GM12878 (cell line): Measurements from ENCODE around the gene MARK4. TPM values are rescaled to one million over a fixed set of nuclear protein-coding genes. Genes with fewer than 3 reads are reported as not detected.

Experiments used
- ATAC-seq: fragments of 200-7000 bp; cut with Tn5 transposase; 3 replicates; pipeline ENCODE4 v1.9.1; 2020; ENCODE audit warnings: mild to moderate bottlenecking, moderate library complexity
- BruUV-seq: library from RNA; stranded (reverse); fragments of 400-500 nt; replicated peaks from 2 replicates; lab custom pipeline; 2021; lab: Mats Ljungman, UMichigan
- CTCF ChIA-PET: fragments of 300-600 bp; sonication (Branson Sonifier 250); formaldehyde crosslinking; extraction: SDS; loops from one replicate; lab custom pipeline; 2021; ENCODE audit warnings: inconsistent platforms; lab: Yijun Ruan, JAX
- POLR2A ChIA-PET: fragments of 350-600 bp; formaldehyde crosslinking; extraction: SDS; loops from one replicate; lab custom pipeline; 2021; ENCODE audit warnings: inconsistent platforms; lab: Charles Lee
- RAD21 ChIA-PET: fragments of 300-600 bp; sonication (Branson Sonifier 250); formaldehyde crosslinking; loops from one replicate; lab custom pipeline; 2023; ENCODE audit warnings: antibody characterized with exemption; ENCODE audit not compliant: unreplicated experiment; lab: Charles Lee
- SMC1A ChIA-PET: fragments of 300-600 bp; sonication (Branson Sonifier 250); formaldehyde crosslinking; loops from one replicate; lab custom pipeline; 2023; ENCODE audit not compliant: unreplicated experiment, uncharacterized antibody; lab: Charles Lee
- DNase-seq: peaks from one replicate; pipeline ENCODE4 v3.0.0-alpha.2; 2011; ENCODE audit warnings: low read depth, low spot score
- FAIRE-seq: peaks from 3 replicates; lab custom pipeline; 2011; peaks lifted over from hg19 to GRCh38; lab: Jason Lieb, UNC
- H2AFZ ChIP-seq: 2 replicates; pipeline ENCODE4 v1.6.0; 2011; ENCODE audit warnings: low read depth, low read length, control low read depth; ENCODE audit not compliant: control insufficient read depth
- H3K27ac ChIP-seq: 2 replicates; pipeline ENCODE4 v1.5.1; 2011; ENCODE audit warnings: control low read depth; ENCODE audit not compliant: control insufficient read depth, insufficient read depth
- H3K27me3 ChIP-seq, 2 experiments: replicated peaks in 1 of 2; 2 replicates each; pipeline versions ENCODE4 v1.6.0 to v1.6.1; 2011; ENCODE audit warnings: low read length in 1 of 2; ENCODE audit not compliant: control insufficient read depth in 2 of 2, insufficient read depth in 2 of 2
- H3K36me3 ChIP-seq, 2 experiments: 2 replicates each; pipeline ENCODE4 v1.5.1; 2011; ENCODE audit warnings: low read length in 1 of 2; ENCODE audit not compliant: control insufficient read depth in 2 of 2, insufficient read depth in 2 of 2
- H3K4me1 ChIP-seq: 2 replicates; pipeline ENCODE4 v1.6.1; 2011; ENCODE audit warnings: mild to moderate bottlenecking, low read length, moderate library complexity, mixed read lengths; ENCODE audit not compliant: control insufficient read depth, insufficient read depth
- H3K4me2 ChIP-seq: 2 replicates; pipeline ENCODE4 v1.6.0; 2011; ENCODE audit warnings: control low read depth; ENCODE audit not compliant: control insufficient read depth, insufficient read depth
- H3K4me3 ChIP-seq: fragments of 200-600 bp; sonication (generic); 2 replicates; pipeline ENCODE4 v1.5.1; 2016
- H3K79me2 ChIP-seq: 2 replicates; pipeline ENCODE4 v1.6.0; 2011; ENCODE audit warnings: low read length; ENCODE audit not compliant: control insufficient read depth, insufficient read depth
- H3K9ac ChIP-seq: 2 replicates; pipeline ENCODE4 v1.8.0; 2011; ENCODE audit warnings: low read length, control low read depth, mixed read lengths; ENCODE audit not compliant: control insufficient read depth, insufficient read depth
- H3K9me3 ChIP-seq: replicated peaks from 3 replicates; pipeline ENCODE4 v1.5.1; 2011; ENCODE audit warnings: mild to moderate bottlenecking, low read length; ENCODE audit not compliant: control insufficient read depth, insufficient read depth
- H4K20me1 ChIP-seq: 2 replicates; pipeline ENCODE4 v1.6.0; 2011; ENCODE audit not compliant: control insufficient read depth, insufficient read depth
- ASH2L ChIP-seq: fragments of 300-600, 200-600 bp; sonication (generic); IDR thresholded peaks from 2 replicates; pipeline ENCODE4 v1.6.1; 2017; ENCODE audit warnings: low read depth, mild to moderate bottlenecking, borderline replicate concordance
- HDAC2 ChIP-seq: fragments of 200-600 bp; sonication (generic); IDR thresholded peaks from 2 replicates; pipeline ENCODE4 v1.6.1; 2017
- NFYB ChIP-seq: IDR thresholded peaks from 2 replicates; pipeline ENCODE4 v1.6.1; 2011; ENCODE audit warnings: low read depth, mild to moderate bottlenecking, low read length, improper control_type of control experiment, moderate library complexity; ENCODE audit not compliant: insufficient read depth
- YBX1 ChIP-seq: fragments of 450-650 bp; IDR thresholded peaks from 2 replicates; pipeline ENCODE4 v1.6.1; 2016; ENCODE audit warnings: antibody characterized with exemption
- ZNF217 ChIP-seq: fragments of 450-650 bp; IDR thresholded peaks from 2 replicates; pipeline ENCODE4 v1.6.1; 2017; ENCODE audit warnings: antibody characterized with exemption, mild to moderate bottlenecking
- WGBS: methylation state at CpG from one replicate; pipeline ENCODE4 v1.1.6; 2016; ENCODE audit warnings: low lambda C conversion rate; ENCODE audit not compliant: insufficient replicate concordance, insufficient coverage; ENCODE audit errors: missing lambda C conversion rate; 5-methylcytosine and 5-hydroxymethylcytosine counted together
- in situ Hi-C: fragments of 300-500 bp; cut with MboI; formaldehyde crosslinking; loops from 9 replicates; pipeline ENCODE4 v1.14.3; 2018; ENCODE audit warnings: mixed read lengths
- intact Hi-C: fragments of 100-400 bp; cut with micrococcal nuclease; formaldehyde crosslinking; loops from one replicate; pipeline ENCODE4 v1.14.2; 2022; ENCODE audit not compliant: unreplicated experiment
- polyA plus RNA-seq, 11 experiments: library from polyadenylated mRNA; depleted of rRNA in 4 of 11; unstranded in 6 of 11; stranded (reverse) in 5 of 11; fragments of >200 nt; fragmentation: Nextera tagmentation in 4 of 11; fragmentation: Illumina TruSeq in 1 of 11; extraction: Ambion mirVana in 4 of 11; extraction: Trizol in 1 of 11; gene quantifications; 1 replicate in 1 of 11; 2 replicates in 10 of 11; pipeline versions ENCODE4 v1.2.1 to v1.2.3, GENCODE V29; 2011 to 2016; ENCODE audit warnings: inconsistent platforms in 2 of 11, missing spikeins in 2 of 11, low read depth in 1 of 11
- total RNA-seq, 4 experiments: library from RNA; depleted of rRNA in 3 of 4; stranded (reverse); fragments of >200 nt in 3 of 4; fragmentation: Illumina TruSeq in 1 of 4; extraction: Trizol in 1 of 4; gene quantifications; 2 replicates each; pipeline versions ENCODE4 v1.2.1 to v1.2.3, GENCODE V29; 2013 to 2021
- TF ChIP-seq, protein P1 (sequence below): fragments of 450-650 bp; IDR thresholded peaks from 2 replicates; pipeline ENCODE4 v1.6.1; 2016; ENCODE audit warnings: mild to moderate bottlenecking
- TF ChIP-seq, protein P2 (sequence below): IDR thresholded peaks from 2 replicates; pipeline ENCODE4 v1.6.1; 2011; ENCODE audit warnings: borderline replicate concordance, low read depth, mild to moderate bottlenecking, moderate library complexity, mixed read lengths, low read length; ENCODE audit not compliant: insufficient read depth; ENCODE audit errors: extremely low read length
- TF ChIP-seq, protein P3 (sequence below): fragments of 450-650 bp; formaldehyde crosslinking; IDR thresholded peaks from 2 replicates; pipeline ENCODE4 v1.4.0; 2020; ENCODE audit warnings: mild to moderate bottlenecking, moderate library complexity

MARK4 gene
- total and polyA plus RNA-seq, 10 of the 15 experiments (the other 5 are each of a cell fraction or from before 2014, with no cell fraction given): 0.66 to 24.3 (median 5.1) TPM

DNA sequence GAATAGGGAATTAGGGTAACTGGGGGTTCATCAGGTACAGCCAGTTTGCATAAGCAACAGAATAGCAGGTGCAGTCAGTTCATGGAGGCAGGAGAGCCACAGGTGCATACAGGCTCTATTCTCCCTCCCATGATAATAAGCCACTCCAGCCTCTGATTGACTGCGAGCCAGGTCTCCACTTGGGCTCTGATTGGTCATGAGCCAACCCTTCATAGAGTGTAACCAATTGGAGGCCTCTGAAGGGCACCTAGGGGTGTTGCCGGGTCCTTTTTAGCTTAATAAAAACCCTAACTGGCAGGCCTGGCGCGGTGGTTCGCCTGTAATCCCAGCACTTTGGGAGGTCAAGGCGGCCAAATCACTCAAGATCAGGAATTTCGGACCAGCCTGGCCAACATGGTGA lies 80.3 kb downstream of the MARK4 start:
- ATAC-seq (peak; percentile 34), FAIRE-seq (no peak), DNase-seq (no peak)
- no peak overlapping the region for H3K4me3 ChIP-seq
- in situ Hi-C loops: loop anchor here (10.0 kb wide), 1 partner anchor 427 kb away; the partner anchor contains the start of gene APOE
- no peaks in the 10 kb centered on the region for H4K20me1 ChIP-seq
- no peaks in the 10 kb centered on the region for H3K9me3 ChIP-seq
- H3K4me1 ChIP-seq: no peaks in the 10 kb centered on the region
- BruUV-seq: no TSS peak
- intact Hi-C loops: loop anchor here (10.0 kb wide), 1 partner anchor 237 kb away; the partner anchor contains the start of gene PPP1R37
- H3K9ac ChIP-seq: no peak overlapping the region
- ChIA-PET SMC1A (no interaction called here), CTCF (no interaction called here), POLR2A (interaction anchor here (0.6 kb wide), 1 partner anchor 11 kb away, joined by 3 read pairs; no protein-coding TSS in a partner anchor), RAD21 (no interaction called here)
- no peaks in the 10 kb centered on the region for H3K36me3 ChIP-seq
- H3K27ac ChIP-seq: no peak overlapping the region
- no peak overlapping the region for H3K4me2 ChIP-seq
- no peaks in the 10 kb centered on the region for H3K79me2 ChIP-seq
- no peak for TF ChIP-seq HDAC2
- TF ChIP-seq, protein P1, sequence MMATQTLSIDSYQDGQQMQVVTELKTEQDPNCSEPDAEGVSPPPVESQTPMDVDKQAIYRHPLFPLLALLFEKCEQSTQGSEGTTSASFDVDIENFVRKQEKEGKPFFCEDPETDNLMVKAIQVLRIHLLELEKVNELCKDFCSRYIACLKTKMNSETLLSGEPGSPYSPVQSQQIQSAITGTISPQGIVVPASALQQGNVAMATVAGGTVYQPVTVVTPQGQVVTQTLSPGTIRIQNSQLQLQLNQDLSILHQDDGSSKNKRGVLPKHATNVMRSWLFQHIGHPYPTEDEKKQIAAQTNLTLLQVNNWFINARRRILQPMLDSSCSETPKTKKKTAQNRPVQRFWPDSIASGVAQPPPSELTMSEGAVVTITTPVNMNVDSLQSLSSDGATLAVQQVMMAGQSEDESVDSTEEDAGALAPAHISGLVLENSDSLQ: 0 out of 2 replicates have a peak, but pooled peaks have one; percentile 26
- TF ChIP-seq NFYB: peak; percentile 47; the same call in 1 of the 2 replicates
- no peak overlapping the region for H2AFZ ChIP-seq
- 62% methylated on average over 7 of the region's 7 CpGs for WGBS
- H3K27me3 ChIP-seq: no peaks in the 10 kb centered on the region

- Histone ChIP-seq H3K27me3 (no peaks in the 10 kb centered on the region), H4K20me1 (no peaks in the 10 kb centered on the region), H2AFZ (no peak overlapping the region), H3K36me3 (no peaks in the 10 kb centered on the region), H3K27ac (no peak overlapping the region), H3K4me2 (no peak overlapping the region), H3K4me3 (no peak overlapping the region), H3K9me3 (no peaks in the 10 kb centered on the region), H3K4me1 (no peaks in the 10 kb centered on the region; the same call in 1 of the 2 replicates), H3K9ac (no peak overlapping the region), H3K79me2 (no peaks in the 10 kb centered on the region)
- no TSS peak for BruUV-seq
- DNase-seq (no peak), FAIRE-seq (no peak), ATAC-seq (no peak)
- RAD21 ChIA-PET: no interaction called here
- SMC1A ChIA-PET: no interaction called here
- 0 out of 2 replicates have a peak, but pooled peaks have one; percentile 11 for TF ChIP-seq NFYB
- TF ChIP-seq, protein P2, sequence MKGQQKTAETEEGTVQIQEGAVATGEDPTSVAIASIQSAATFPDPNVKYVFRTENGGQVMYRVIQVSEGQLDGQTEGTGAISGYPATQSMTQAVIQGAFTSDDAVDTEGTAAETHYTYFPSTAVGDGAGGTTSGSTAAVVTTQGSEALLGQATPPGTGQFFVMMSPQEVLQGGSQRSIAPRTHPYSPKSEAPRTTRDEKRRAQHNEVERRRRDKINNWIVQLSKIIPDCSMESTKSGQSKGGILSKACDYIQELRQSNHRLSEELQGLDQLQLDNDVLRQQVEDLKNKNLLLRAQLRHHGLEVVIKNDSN: peak; percentile 58
- TF ChIP-seq YBX1: no peak
- TF ChIP-seq ASH2L: no peak
- TF ChIP-seq, protein P3, sequence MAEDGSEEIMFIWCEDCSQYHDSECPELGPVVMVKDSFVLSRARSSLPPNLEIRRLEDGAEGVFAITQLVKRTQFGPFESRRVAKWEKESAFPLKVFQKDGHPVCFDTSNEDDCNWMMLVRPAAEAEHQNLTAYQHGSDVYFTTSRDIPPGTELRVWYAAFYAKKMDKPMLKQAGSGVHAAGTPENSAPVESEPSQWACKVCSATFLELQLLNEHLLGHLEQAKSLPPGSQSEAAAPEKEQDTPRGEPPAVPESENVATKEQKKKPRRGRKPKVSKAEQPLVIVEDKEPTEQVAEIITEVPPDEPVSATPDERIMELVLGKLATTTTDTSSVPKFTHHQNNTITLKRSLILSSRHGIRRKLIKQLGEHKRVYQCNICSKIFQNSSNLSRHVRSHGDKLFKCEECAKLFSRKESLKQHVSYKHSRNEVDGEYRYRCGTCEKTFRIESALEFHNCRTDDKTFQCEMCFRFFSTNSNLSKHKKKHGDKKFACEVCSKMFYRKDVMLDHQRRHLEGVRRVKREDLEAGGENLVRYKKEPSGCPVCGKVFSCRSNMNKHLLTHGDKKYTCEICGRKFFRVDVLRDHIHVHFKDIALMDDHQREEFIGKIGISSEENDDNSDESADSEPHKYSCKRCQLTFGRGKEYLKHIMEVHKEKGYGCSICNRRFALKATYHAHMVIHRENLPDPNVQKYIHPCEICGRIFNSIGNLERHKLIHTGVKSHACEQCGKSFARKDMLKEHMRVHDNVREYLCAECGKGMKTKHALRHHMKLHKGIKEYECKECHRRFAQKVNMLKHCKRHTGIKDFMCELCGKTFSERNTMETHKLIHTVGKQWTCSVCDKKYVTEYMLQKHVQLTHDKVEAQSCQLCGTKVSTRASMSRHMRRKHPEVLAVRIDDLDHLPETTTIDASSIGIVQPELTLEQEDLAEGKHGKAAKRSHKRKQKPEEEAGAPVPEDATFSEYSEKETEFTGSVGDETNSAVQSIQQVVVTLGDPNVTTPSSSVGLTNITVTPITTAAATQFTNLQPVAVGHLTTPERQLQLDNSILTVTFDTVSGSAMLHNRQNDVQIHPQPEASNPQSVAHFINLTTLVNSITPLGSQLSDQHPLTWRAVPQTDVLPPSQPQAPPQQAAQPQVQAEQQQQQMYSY (CRISPR knock-in tag): no peak
- no peak for TF ChIP-seq ZNF217
- CTCF ChIA-PET: interaction anchor here (0.6 to 1.0 kb wide), 2 partner anchors 68 to 242 kb away, joined by 3 read pairs; no protein-coding TSS in a partner anchor
- 62% methylated on average over 10 of the region's 10 CpGs for WGBS
- in situ Hi-C loops: loop anchor here (10.0 kb wide), 1 partner anchor 429 kb away; the partner anchor contains the start of gene APOE
- intact Hi-C loops: loop anchor here (10.0 kb wide), 1 partner anchor 239 kb away; the partner anchor contains the start of gene PPP1R37
- POLR2A ChIA-PET: interaction anchor here (0.6 to 1.4 kb wide), 3 partner anchors 28 to 155 kb away, joined by 3 to 7 read pairs (median 3); partner anchors contain the start of genes BLOC1S3 and TRAPPC6A
Observed at GRCh38 chr19:45333609-45334303, 82.7 kb downstream of the MARK4 start.
